Measurements from ENCODE around the gene C6orf136.

DNA sequence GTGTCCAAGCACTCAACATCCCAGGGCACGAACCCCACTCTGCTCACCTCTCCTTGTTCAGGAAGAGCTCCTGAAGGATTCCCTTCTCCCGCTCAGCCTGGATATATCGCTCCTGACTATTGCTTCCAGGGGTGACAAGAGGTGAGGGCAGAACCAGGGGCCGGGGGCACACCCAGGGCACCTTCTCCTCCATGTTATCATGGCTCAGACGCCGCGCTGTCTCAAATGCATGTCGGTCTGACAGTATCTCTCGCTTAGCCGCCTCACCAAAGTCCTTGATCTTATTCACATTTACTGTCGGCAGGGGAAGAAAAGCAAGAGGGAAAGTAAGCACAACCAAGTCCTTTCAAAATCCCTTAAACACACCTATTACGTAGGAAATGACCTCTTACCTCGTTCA is 43.0 kb upstream of the C6orf136 start:
- no peak for TF ChIP-seq POLR2A (IDR thresholded peaks at IDR 0.05)
- no peak for TF ChIP-seq CTCF (IDR thresholded peaks at IDR 0.05)

Data from thyroid gland (tissue), 4 donors.